ENCODE measurements around the gene F7.

GRCh38 chr13:113084094-113084942, 21.3 kb upstream of the F7 start:
- TF ChIP-seq CTCF (IDR thresholded peaks at IDR 0.05) (no peak), POLR2A (IDR thresholded peaks at IDR 0.05) (no peak)
